ENCODE results near the gene CES4A.
"Not testable (repeated sequence)": the region's sequence is repeated elsewhere in the genome, so short reads cannot be mapped to it uniquely, and the experiment has no call there.

The CES4A gene

DNA sequence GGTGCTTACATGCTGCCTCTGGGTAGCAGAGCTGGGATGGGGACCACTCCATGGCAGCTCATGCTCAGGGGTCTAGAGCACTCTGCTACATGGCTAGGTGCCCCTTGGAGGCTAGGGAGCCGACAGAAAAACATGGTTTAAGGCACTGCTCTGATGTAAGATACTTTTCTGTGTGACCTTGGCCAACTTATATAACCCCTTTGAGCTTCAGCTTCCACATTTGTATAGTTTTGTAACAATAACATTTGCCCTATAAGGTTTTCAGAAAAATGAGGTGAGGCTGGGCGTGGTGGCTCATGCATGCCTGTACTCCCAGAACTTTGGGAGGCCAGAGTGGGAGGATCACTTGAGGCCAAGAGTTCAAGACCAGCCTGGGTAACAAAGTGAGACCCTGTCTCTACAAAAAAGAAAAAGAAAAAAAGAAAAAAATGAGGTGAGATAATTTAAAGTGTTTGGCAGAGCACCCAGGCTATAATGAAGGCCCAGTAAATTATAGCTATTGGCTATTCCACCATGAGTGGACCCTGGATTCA, 3.2 kb downstream of the CES4A start:
- DNase-seq (ENCODE audit: low spot score): no peak

DNA sequence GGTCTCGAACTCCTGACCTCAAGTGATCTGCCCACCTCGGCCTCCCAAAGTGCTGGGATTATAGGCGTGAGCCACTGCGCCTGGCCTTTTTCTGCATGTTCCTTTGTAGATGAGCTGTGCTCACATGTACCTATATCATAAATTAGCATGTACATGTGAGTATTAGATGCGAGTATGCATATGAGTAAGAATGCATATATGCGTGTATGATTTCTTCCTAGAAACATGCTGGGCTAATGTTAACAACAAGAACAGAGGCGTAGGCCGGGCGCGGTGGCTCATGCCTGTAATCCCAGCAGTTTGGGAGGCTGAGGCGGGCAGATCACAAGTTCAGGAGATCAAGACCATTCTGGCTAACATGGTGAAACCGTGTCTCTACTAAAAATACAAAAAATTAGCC, 5.2 kb downstream of the CES4A start:
- not testable (repeated sequence) for DNase-seq (ENCODE audit: low spot score)

DNA sequence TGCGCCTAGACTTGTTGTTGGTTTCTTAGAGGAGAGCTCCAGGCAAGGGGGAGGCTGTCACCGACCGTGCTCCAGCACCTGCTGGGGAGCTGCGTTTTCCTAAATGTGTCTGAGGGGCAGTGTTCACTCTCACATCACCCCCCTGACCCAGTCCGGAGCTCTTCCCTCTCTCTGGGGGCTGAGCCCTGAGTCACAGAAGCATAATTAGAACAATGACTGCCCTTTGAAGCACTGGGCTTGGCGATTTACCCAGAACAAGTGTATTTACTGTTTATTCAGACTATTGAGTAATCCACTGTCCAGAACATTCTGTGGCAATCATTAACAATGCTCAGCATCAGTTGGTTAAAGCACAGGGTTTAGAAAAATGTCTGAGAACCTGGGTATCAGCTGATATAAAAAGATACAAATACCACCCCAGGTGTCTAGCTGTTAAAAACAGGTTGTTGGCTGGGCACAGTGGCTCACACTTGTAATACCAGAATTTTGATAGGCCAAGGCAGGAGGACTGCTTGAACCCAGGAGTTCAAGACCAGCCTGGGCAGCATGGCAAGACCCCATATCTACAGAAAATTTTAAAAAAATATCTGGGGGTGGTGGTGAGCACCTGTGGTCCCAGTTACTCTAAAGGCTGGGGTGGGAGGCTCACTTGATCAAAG, 8.1 kb downstream of the CES4A start:
- DNase-seq (ENCODE audit: low spot score): peak; percentile 55

DNA sequence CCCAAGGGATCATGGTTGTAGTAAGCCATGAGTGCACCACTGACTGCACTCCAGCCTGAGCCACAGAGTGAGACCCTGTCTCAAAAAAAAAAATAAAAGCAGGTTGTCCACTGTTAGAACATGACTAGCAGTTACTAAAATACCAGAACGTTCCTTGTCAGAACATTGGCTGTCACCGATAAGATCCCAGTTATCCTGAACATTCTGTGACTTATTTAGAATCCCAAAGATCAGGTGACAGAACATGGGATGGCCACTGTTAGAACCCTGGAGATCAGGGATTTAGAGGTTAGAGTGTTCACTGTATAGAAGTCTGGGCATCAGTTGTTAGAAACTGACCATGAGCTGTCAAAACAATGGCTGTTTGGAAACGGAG, 8.6 kb downstream of the CES4A start:
- DNase-seq (ENCODE audit: low spot score): no peak

DNA sequence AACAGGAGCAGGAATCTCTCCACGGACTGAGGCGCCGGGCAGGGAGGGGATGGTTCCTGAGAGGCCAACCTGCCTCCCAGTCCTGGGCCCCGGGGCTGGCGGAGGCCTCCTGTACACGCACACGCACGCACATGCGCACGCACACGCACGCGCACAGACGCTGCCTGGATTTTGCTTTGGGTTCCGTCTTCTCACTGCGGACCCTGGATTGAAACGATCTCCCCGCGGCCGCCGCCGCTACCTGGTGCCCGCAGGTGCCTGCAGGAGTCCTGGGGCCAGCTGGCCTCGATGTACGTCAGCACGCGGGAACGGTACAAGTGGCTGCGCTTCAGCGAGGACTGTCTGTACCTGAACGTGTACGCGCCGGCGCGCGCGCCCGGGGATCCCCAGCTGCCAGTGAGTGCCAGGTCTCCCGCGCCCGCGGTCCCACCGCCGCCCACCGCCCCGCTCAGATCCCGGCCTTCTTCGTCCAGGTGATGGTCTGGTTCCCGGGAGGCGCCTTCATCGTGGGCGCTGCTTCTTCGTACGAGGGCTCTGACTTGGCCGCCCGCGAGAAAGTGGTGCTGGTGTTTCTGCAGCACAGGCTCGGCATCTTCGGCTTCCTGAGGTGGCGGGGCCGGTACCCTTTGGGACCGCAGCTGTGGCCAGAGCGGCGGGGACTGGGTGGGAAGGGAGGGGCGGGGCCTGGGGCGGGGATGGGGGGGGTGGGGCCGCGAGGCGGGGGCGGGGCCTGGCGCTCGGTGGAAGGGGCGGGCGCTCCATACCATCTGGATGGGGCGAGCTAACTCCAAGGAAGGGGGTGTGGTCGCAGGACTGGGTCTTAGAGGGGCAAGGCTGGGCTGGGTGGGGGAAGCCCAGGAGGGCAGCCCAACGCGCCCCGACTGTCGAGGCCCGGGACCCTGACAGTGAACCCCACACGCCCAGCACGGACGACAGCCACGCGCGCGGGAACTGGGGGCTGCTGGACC, 12.3 kb downstream of the CES4A start:
- no peak for DNase-seq (ENCODE audit: low spot score)

DNA sequence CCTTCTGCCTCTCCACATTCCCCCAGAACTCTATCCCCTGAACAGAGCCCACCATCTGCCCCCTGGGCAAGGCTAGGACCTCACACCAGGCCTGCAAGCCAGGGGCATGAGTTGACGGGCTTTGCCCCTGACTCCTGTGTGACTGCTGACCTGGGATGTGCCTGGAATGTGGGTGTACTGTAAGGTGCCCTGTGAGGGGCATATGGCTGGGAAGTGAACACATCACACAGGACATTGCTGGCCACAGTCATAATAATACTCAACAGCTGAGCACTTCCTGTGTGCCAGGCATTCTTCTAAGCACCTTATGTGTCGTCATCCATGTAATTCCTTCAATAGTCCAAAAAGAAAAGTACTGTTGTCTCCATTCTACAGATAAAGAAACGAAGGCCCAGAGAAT, 13.3 kb downstream of the CES4A start:
- DNase-seq (ENCODE audit: low spot score): no peak

DNA sequence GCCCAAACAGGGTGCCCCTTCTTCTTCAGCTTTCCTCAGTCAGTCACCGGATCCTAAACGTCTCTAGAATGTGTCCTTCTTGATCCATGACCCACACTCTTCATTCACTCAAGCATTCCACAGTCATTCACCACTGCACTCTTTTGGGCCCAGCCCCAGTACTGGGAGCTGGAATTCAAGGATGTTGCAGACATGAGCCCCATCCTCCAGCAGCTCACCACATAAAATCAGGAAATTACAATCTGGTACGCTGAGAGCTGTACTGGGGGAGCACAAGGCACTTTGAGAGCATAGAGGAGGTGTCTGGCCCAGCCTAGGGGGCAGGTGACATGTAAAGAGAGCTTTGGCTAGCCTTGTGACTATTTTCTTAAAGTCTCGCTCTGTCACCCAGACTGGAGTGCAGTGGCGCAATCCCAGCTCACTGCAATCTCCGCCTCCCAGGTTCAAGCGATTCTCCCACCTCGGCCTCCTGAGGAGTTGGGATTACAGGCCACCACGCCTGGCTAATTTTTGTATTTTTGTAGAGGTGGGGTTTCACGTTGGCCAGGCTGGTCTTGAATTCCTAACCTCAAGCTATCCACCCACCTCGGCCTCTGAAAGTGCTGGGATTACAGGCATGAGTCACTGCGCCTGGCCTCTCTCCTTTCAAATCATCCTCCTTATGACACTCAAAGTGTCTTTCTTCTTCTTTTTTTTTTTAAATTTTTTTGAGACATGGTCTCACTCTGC, 18.7 kb downstream of the CES4A start:
- DNase-seq (ENCODE audit: low spot score): no peak

DNA sequence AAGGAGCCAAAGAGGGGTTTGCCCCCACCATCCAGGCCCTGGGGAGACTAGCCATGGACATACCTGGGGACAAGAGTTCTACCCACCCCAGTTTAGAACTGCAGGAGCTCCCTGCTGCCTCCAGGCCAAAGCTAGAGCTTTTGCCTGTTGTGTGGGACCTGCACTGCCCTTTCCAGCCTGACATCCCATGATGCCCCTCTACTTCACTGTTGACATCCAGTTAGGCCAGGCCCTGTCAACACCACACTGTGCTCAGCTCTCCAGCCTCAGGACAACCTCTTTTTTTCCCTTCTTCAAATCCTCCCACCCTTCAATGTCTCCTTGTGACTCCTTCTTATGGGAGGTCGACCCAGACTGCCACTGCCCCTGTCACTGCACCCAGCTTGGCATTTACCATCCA, 20.8 kb downstream of the CES4A start:
- DNase-seq (ENCODE audit: low spot score): no peak

DNA sequence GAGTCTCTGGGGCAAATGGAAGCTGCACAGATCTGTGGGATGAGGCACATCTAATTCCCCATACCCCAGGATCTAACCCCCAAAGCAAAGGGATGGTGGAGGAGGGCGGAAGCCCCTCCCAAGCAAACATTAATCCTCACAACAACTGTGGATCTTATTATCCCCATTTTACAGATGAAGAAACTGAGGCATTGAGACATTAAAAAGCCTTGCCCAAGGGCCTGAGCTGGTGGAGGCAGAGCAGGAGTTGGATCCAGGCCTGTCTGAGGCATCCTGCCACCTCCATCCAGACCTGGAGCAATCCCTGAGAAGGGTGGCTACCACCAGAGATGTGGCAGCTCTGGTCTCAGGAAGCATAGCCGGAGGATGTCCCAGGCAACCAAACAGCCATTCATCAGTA, 22.9 kb downstream of the CES4A start:
- no peak for DNase-seq (ENCODE audit: low spot score)

DNA sequence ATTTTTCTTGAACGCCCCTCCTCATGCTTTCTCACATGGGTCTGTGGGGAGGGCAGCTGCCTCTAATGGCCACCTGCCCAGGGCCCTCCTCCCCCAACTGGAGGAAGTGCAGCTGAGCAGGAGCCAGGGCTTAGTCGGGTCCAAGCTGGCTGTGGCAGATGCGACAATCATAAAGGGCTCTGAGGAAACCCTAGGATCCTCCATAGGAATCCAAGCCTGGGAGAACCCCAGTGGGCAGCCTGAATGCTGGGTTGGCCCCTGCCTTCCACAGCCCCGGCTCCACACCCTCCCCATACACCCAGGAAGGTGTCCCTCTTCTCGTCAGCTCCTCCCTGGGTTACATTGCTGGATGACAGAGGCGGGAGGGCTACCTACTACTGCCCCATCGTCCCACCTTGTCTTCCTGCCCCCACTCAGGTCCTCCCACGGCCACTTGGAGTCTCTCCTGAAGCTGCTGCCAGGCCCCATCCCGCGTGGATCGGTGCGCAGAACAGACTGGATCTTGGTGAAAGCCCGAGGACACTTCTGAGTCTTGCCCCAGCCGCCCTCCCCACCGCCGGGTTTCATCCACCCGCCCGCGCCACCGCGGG, 24.9 kb downstream of the CES4A start:
- no peak for DNase-seq (ENCODE audit: low spot score)

DNA sequence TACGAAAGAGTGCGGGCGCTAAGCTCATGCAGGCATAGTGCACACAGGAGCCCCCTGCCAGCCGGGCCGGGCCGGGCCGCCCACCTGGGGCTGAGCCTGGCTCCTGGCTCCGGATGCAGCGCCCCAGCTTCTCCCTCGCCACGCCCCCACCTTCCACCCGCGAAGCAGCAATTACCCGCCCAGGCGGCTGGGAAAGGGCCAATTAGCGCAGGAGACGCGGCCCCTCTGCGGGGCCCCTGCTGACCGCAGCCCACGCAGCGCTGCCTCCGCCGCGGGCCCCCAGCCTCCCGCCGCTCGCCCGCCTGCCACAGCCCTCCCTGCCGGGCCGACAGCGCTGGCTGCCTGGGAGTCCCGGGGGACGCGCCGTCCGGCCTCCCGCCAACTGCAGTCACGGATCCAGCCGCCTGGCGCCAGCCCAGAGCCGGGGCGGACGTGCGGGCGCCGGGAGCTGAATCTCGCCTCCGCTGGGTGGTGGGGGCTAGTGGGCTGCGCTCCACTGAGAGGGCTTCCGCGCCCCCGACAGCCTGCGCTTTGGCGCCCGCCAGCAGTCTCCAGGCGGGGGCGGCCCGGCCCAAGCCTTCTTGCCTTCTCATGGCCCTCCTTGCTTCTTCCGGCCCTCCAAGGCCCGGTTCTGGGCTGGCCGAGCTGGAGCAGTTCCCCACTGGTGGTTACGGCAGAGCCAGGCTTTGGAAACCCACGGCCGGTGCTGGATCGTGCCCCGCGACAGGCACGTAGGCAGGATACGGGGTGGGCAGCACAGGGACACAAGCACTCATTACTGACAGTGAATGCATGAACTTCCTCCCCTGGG, 25.6 kb downstream of the CES4A start:
- DNase-seq (ENCODE audit: low spot score): no peak

DNA sequence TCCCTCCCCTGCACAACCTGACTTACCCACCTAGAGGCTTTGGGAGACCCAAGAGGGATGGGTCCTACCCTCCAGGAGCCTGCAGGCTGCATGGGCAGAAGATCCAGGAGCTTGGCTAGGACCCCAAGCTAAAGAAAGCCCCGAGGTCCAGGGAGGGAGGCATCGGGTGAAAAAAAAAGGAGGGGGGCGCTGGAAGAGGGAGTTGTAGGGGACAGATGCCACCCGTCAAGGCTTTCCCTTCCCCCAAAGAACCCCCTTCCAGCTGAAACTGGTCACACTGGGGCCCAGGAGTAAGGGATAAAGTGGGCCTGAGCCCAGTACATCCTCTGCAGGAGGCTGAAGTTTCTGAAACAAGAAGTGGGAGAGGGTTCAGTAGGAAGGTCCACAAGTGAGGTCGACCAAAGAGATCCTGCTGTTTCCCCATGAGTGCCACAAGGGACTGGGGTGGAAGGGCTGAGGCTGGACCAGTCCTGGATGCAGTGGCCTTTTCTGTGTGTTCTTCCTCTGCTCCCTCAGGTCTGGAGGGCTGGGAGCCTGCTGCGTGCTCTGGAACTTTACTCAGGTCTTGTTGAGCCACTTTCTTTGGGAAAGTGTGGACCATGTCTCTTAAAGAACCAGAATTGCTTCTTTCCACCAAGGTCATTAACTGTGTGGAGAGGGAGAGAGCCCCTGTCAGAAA, 26.4 kb downstream of the CES4A start:
- no peak for DNase-seq (ENCODE audit: low spot score)

DNA sequence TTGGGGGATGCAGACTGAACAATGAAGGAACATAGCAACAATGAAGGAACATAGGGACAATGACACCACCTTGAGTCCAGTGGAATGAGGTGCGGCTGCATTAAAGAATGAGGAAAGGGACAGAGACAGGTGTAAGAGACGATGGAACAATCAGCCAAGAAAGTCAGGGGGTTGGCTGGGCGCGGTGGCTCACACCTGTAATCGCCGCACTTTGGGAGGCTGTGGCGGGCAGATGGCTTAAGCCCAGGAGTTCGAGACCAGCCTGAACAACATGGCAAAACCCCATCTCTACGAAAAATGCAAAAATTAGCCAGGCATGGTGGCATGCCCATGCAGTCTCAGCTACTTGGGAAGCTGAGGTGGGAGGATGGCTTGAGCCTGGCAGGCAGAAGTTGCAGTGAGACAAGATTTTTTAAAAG, 26.9 kb downstream of the CES4A start:
- DNase-seq (ENCODE audit: low spot score): no peak

DNA sequence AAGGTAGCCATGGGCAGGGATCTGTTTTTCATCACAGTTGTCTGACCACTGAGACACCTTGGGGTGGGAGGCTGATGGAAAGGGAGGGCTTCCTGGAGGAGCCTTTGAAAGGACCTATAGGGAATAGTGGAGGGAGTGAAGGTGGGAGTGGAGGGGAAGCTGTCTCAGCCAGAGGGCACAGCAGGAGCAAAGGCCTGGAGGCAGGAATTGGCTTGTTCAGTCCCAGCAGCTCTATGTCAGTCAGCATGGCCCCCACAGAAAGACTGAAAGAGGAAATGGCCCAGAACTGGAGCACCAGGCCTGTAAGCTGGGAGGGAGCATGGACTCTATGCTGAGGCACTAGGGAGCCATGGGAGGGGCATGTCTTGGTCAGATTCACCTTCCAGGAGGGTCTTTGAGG, 27.8 kb downstream of the CES4A start:
- DNase-seq (ENCODE audit: low spot score): no peak

DNA sequence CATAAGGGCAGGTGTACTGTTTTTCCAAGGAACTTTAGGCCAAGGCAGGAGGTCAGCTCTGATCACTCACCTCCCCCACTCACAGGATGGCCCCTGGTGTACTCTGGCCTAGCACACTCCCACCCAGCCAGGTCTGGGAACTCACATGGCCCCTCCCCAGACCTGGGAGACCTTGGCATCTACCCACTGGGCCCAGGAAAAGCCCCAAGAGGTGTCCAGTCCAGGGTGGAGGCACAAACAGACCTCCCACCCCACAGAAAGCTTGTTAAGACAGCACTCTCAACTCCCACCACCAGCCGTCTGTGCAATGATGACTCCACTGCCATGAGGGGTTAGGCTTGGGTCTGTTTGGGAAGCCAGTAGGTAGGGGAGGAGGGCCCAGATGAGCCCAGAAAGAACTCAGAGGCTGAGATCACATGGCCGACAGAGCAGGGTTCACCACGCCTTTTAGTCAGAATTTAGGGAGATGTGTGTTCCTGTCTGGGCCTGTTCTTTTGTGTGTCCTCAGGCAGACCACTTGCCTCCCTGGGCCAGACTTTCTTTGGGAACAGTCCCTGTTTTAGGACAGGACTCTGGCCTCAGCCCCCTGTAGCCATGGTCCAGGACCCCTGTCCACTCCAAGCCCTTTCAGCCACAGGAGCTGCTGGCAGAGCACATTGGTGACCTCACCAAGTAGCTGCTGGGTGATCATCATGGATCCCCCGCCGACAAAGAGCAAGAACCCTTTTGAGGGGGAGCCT, 28.5 kb downstream of the CES4A start:
- DNase-seq (ENCODE audit: low spot score): no peak

DNA sequence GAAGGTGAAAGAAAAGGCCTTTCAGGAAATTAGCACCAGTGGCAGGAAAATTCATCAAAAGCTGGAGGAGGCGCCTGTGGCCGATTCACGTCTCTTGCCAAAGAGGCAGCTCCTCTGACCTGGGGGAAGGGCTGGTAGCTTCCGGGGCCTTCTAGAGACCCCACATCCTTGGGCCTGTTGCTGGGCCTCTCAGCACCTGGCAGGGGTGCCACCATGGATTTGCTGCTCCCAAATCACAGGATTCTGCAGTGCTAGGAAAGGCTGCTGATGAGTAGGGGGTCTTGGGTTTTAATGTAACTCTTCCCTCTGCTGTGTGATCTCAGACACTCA, 29.0 kb downstream of the CES4A start:
- DNase-seq (ENCODE audit: low spot score): no peak

DNA sequence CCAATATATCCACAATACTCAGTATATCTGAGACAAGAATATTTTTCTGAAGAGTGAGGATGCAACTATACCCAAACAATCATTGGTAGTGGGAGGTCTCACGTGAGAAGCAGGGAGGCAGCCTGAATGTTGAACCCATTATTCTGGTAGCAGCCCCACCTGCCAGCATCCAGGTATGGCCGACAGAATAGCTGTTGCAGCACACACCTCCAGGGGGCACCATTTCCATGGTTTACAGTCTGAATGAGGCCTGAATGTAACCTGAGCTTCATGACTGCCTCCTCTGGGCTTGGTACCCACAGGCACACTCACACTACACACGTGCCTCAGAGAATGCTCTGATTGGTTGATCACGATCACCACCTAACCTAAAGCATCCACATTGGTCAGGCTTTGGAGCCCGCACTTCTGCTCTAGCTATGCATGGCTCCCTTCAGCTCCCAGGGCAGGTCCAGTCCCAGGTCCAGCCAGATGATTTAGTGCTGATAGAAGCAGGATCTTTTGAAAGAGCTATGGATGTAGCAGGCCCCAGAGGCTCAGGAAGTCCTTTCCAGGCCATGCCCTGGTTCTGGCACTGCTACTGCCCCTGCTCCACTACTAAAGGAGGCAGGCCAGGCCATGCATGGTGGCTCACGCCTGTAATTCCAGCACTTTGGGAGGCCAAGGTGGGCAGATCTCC, 29.6 kb downstream of the CES4A start:
- DNase-seq (ENCODE audit: low spot score): peak; percentile 56

DNA sequence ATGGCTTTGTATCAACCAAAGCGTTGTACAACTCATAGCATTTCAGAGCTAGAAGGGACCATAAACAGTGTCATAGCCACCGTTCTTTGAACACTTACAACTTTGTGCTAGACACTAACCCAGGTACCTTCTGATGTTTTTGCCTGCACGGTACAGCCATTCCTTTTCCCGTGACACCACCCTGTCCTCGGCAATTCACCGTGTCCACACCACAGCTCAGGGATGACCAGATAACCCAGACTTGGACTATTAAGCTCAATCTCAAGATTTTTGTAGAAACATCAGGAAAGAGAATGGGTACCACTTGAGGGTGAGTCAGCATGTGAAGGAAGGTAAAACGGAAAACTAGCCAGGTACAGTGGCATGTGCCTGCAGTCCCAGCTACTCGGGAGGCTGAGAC, 30.8 kb downstream of the CES4A start:
- no peak for DNase-seq (ENCODE audit: low spot score)

DNA sequence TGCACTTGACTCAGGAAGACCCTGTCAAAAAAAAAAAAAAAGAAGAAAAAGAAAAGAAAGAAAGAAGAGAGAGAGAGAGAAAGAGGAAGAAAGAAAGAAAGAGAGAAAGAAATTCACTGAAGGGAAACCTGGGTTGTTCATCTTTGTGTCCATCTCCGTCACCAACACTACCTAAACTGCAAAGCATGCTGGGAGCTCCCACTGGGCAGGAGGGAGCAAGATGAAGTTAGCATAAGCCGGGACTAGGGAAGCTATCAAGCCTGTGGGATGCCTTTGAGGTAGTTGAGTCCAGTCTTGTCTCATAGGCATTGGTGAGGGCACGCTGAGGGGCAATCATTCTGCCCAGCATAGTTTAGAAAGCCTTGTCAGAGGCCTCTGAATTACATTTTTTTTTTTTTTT, 32.9 kb downstream of the CES4A start:
- no peak for DNase-seq (ENCODE audit: low spot score)

Data from COLO829 (cell line).